Erythroblast (primary cell): ENCODE results near the gene RUBCNL.
"Not testable (repeated sequence)": the region's sequence is repeated elsewhere in the genome, so short reads cannot be mapped to it uniquely, and the experiment has no call there.

Experiments
- GATA1 ChIP-seq: IDR thresholded peaks from 2 replicates; pipeline ENCODE4 v1.6.1; 2011; ENCODE audit warnings: low read depth, mild to moderate bottlenecking, control low read depth, low read length, moderate library complexity
- POLR2A ChIP-seq: IDR thresholded peaks from 2 replicates; pipeline ENCODE4 v1.6.1; 2011; ENCODE audit warnings: mild to moderate bottlenecking, low read length

- TF ChIP-seq POLR2A, GATA1: not testable (repeated sequence)
These were observed 14.1 kb downstream of the RUBCNL start for GRCh38 chr13:46372938-46373337.
